Measurements from ENCODE around the gene FKBP14. TPM values are rescaled to one million over a fixed set of nuclear protein-coding genes. Genes with fewer than 3 reads are reported as not detected.

Gene FKBP14
- total RNA-seq, 1 donor from 2014 or later: 8.6 TPM

- Mint-ChIP-seq H3K36me3 (ENCODE audit: low read depth) (no peaks in the 10 kb centered on the region), H3K4me1 (no peaks in the 10 kb centered on the region), H3K27me3 (peaks cover 54% of the 10 kb centered on the region), H3K9me3 (peaks cover 11% of the 10 kb centered on the region), H3K27ac (no peak overlapping the region), H3K4me3 (no peak overlapping the region)
- intact Hi-C loops (cut with micrococcal nuclease): no loop called here
- DNase-seq: no peak
Observed at GRCh38 chr7:29995652-29996051, 30.9 kb downstream of the FKBP14 start.

DNA sequence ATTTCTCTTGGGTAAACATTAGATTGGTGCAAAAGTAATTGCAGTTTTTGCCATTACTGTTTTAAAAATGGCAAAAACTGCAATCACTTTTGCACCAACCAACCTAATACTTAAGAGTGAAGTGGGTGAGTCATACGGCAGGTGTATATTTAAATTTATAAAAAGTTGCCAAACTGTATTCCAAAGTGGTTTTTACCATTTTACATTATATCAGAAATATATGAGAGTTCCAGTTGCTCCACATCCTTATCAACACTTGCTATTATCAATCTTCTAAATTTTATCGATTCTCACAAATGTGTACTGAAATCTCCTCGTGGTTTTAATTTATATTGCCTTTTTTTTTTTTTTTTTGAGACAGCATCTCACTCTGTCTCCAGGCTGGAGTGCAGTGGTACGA is 33.4 kb downstream of the FKBP14 start:
- intact Hi-C loops (cut with micrococcal nuclease): no loop called here
- no peak overlapping the region for H3K4me3 Mint-ChIP-seq
- DNase-seq: no peak
- peaks cover 4% of the 10 kb centered on the region for H3K4me1 Mint-ChIP-seq
- H3K36me3 Mint-ChIP-seq (ENCODE audit: low read depth): peaks cover 2% of the 10 kb centered on the region
- H3K27me3 Mint-ChIP-seq: peaks cover 54% of the 10 kb centered on the region
- H3K9me3 Mint-ChIP-seq: peaks cover 11% of the 10 kb centered on the region
- no peak overlapping the region for H3K27ac Mint-ChIP-seq

DNA sequence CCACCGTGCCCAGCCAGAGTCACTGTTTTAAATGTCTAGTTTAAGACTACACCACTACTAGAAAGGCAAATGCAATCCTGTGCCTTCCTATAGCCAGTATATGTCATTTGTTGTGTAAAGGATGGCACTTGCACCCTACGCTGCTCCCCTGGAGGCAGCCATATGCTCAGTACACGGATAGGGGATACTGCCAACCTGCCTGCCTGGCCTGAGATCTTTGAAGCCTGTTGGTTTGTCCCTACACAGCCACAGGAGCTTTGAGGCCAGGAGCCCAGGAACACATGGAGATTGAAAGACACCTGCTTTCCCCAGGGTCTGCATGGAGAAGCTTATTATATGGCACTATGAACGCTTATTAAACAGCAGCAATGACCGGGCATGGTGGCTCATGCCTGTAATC is 34.6 kb downstream of the FKBP14 start:
- intact Hi-C loops (cut with micrococcal nuclease): no loop called here
- H3K9me3 Mint-ChIP-seq: peaks cover 10% of the 10 kb centered on the region
- peaks cover 2% of the 10 kb centered on the region for H3K36me3 Mint-ChIP-seq (ENCODE audit: low read depth)
- H3K4me1 Mint-ChIP-seq: peaks cover 4% of the 10 kb centered on the region
- H3K27me3 Mint-ChIP-seq: peaks cover 56% of the 10 kb centered on the region
- H3K4me3 Mint-ChIP-seq: no peak overlapping the region
- H3K27ac Mint-ChIP-seq: no peak overlapping the region
- no peak for DNase-seq

GRCh38 chr7:29990931-29991330 is 35.6 kb downstream of the FKBP14 start:
- Mint-ChIP-seq H3K4me3 (peak overlapping the region; percentile 7), H3K27me3 (peaks cover 50% of the 10 kb centered on the region), H3K9me3 (peaks cover under 1% of the 10 kb centered on the region), H3K36me3 (ENCODE audit: low read depth) (peaks cover 2% of the 10 kb centered on the region), H3K27ac (no peak overlapping the region), H3K4me1 (peaks cover 4% of the 10 kb centered on the region)
- DNase-seq: no peak
- intact Hi-C loops (cut with micrococcal nuclease): no loop called here

GRCh38 chr7:29989257-29989995 is 37.1 kb downstream of the FKBP14 start, which contains the start of gene SCRN1:
Gene SCRN1, minus strand, starts transcription at chr7:29989801. Its CDS starts 20,734 bp downstream, at chr7:29969067.
- DNase-seq: peak; percentile 70
- intact Hi-C loops (cut with micrococcal nuclease): loop anchor here (2.0 kb wide), 1 partner anchor 37 kb away; the partner anchor contains the start of gene FKBP14
- H3K36me3 Mint-ChIP-seq (ENCODE audit: low read depth): peaks cover 2% of the 10 kb centered on the region
- peaks cover 4% of the 10 kb centered on the region for H3K4me1 Mint-ChIP-seq
- no peak within 1 kb of the TSS for H3K27ac Mint-ChIP-seq
- H3K9me3 Mint-ChIP-seq: no peaks in the 10 kb centered on the region
- peaks cover 58% of the 10 kb centered on the region for H3K27me3 Mint-ChIP-seq
- peak within 1 kb of the TSS; percentile 74 for H3K4me3 Mint-ChIP-seq

DNA sequence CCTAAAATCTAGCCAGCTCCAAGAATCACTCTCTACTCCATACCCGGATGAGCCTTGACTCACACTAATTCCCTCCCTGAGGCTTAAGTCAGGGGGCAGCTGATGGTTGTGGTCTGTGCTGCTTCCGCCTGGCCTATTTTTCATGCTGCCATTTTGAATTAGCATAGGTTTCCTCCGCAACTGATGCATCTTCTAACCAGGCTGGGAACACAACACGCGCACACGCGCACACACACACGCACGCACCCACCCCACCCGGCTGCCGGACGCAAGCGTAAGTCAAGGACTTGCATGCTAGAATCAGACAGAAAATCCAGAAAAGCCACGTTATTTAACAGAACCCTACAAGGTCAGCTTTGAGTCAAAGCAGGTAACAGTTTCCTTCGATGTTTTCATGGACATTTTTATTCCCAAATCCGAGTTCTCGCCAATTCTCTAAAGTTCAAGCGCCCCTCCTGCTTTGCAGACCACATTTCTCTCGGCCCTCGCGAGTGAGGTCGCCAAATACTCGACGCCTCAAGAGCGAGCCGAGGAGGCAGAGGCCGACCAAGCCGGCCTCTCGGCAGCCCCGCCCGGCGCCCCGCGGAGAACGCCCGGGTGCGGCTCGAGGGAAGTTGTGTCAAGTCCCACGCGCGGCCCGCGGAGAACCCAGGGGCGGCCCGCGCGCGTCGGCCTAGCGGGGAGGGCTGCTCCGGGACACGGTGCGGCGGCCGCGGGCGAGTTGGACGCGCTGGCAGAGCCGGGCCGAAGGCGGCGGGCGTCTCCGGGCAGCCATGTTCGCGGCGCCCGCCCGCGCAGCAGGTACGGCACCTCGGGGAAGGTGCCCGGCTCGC is 37.9 kb downstream of the FKBP14 start:
- Mint-ChIP-seq H3K27me3 (peaks cover 58% of the 10 kb centered on the region), H3K36me3 (ENCODE audit: low read depth) (peaks cover 2% of the 10 kb centered on the region), H3K4me3 (peak overlapping the region; percentile 70), H3K27ac (no peak overlapping the region), H3K9me3 (no peaks in the 10 kb centered on the region), H3K4me1 (peaks cover 4% of the 10 kb centered on the region)
- intact Hi-C loops (cut with micrococcal nuclease): loop anchor here (2.0 kb wide), 1 partner anchor 38 kb away; the partner anchor contains the start of gene FKBP14
- DNase-seq: peak; percentile 73

DNA sequence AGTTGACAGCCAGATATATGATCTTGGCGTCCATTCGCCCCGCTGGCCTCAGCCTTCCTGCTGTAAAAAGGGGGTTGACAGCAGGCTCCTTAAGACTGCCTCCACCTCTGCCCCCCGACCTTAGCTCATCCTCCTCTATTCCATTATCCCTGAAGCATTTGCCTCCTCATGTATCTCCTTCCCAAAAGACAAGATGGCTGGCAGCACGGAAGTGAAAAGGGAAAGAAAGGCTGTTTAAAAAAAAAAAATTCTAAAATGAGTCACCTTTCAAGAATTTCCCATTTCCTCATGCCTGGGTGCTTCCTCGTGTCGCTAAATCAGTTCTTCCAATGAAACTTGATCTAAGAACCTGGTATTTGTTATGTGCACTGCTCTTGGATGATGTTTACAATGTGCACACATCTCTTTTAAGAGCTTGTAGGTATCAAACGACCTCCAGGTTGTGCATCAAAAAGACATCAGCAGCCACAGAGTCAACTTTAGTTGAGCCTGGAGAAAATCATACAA is 38.6 kb downstream of the FKBP14 start:
- intact Hi-C loops (cut with micrococcal nuclease): loop anchor here (2.0 kb wide), 1 partner anchor 39 kb away; the partner anchor contains the start of gene FKBP14
- no peak for DNase-seq
- peaks cover 2% of the 10 kb centered on the region for H3K36me3 Mint-ChIP-seq (ENCODE audit: low read depth)
- no peak overlapping the region for H3K27ac Mint-ChIP-seq
- no peaks in the 10 kb centered on the region for H3K9me3 Mint-ChIP-seq
- peak overlapping the region; percentile 70 for H3K4me3 Mint-ChIP-seq
- H3K4me1 Mint-ChIP-seq: peaks cover 4% of the 10 kb centered on the region
- peaks cover 59% of the 10 kb centered on the region for H3K27me3 Mint-ChIP-seq

DNA sequence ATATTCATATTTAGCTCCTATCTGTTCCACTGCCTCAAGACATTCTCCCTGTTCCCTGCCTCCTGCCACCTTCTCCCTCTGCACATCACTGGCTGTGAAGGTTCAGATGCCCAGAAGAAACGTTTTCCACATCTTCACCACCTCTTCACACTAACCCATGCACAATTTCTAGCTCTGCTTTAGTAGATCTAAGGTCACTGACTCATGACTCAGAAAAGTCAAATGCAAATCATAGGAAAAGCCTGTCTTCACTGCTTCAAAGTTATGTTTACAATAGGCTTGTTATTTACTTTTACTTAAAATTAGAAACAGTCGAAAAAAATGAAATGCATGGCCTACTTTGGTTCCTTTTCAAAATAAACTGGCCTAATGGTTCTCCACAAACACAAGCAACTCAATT is 39.4 kb downstream of the FKBP14 start:
- Mint-ChIP-seq H3K4me1 (peaks cover 4% of the 10 kb centered on the region), H3K27ac (no peak overlapping the region), H3K36me3 (ENCODE audit: low read depth) (peaks cover 2% of the 10 kb centered on the region), H3K9me3 (no peaks in the 10 kb centered on the region), H3K4me3 (no peak overlapping the region), H3K27me3 (peaks cover 52% of the 10 kb centered on the region)
- no peak for DNase-seq
- intact Hi-C loops (cut with micrococcal nuclease): no loop called here

DNA sequence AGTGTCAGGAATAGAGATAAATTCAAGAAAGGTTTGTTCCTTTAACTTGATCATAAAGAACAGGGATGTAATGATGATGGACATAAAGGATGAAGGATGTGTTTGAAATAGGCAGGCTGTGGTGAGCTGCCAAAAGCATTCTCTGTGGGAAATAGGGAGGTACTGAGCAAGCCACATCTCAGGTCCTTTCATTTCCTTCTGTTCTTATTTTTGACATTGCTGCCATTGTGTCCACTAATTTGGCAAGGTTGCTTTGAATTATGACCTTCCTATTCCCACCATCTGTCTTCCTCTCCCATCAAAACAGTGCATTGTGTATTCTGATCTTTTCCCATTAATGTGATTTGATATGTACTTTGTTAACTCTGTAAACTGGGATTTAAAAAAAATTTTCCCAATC is 46.4 kb downstream of the FKBP14 start:
- no peak for DNase-seq
- H3K4me1 Mint-ChIP-seq: no peaks in the 10 kb centered on the region
- H3K9me3 Mint-ChIP-seq: no peaks in the 10 kb centered on the region
- no peak overlapping the region for H3K27ac Mint-ChIP-seq
- intact Hi-C loops (cut with micrococcal nuclease): no loop called here
- no peaks in the 10 kb centered on the region for H3K36me3 Mint-ChIP-seq (ENCODE audit: low read depth)
- no peak overlapping the region for H3K4me3 Mint-ChIP-seq
- H3K27me3 Mint-ChIP-seq: peaks cover 22% of the 10 kb centered on the region

- Mint-ChIP-seq H3K4me3 (no peak overlapping the region), H3K36me3 (ENCODE audit: low read depth) (no peaks in the 10 kb centered on the region), H3K4me1 (no peaks in the 10 kb centered on the region), H3K27ac (no peak overlapping the region), H3K27me3 (peaks cover 21% of the 10 kb centered on the region), H3K9me3 (no peaks in the 10 kb centered on the region)
- no peak for DNase-seq
- intact Hi-C loops (cut with micrococcal nuclease): no loop called here
Observed at GRCh38 chr7:29977886-29978651, 48.4 kb downstream of the FKBP14 start.

DNA sequence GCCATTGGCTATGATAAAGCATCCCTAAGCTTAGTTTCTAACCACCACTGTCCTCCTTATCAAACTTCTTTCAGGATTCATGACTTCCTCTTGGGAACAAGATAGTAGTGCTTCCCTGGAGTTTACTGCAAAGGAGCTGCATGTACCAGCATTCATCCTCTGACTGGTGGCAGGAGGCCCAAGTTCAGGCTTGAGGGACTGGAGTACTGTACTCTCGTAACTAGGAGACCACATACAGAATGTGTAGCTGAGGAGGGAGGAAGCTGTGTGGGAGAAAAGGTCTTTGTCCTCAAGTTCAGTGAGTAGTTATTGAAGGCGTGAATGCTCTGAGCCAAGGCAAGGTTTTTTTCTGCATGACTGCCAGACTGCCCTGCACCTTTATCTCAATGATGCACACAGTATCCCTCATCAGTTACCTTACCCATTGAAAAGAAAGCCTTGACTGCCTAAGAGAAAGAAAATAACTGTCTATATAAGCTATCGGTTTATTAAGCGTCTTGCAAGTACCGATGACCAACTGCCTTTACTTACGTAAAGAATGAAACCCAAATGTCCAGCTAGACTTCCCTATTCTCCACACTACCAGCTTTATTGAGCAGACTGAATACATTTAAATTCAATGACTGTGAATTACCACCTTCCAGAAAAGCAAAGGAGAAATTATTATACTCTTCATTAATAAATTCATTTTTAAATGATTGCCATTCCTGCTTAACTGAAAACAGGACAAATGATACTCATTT is 49.7 kb downstream of the FKBP14 start:
- Mint-ChIP-seq H3K27ac (no peak overlapping the region), H3K4me1 (no peaks in the 10 kb centered on the region), H3K9me3 (no peaks in the 10 kb centered on the region), H3K27me3 (peaks cover 21% of the 10 kb centered on the region), H3K4me3 (no peak overlapping the region), H3K36me3 (ENCODE audit: low read depth) (no peaks in the 10 kb centered on the region)
- no peak for DNase-seq
- intact Hi-C loops (cut with micrococcal nuclease): no loop called here

- intact Hi-C loops (cut with micrococcal nuclease): no loop called here
- DNase-seq: no peak
- Mint-ChIP-seq H3K27ac (no peak overlapping the region), H3K36me3 (ENCODE audit: low read depth) (no peaks in the 10 kb centered on the region), H3K27me3 (peaks cover 21% of the 10 kb centered on the region), H3K4me3 (no peak overlapping the region), H3K9me3 (no peaks in the 10 kb centered on the region), H3K4me1 (no peaks in the 10 kb centered on the region)
Observed at GRCh38 chr7:29976266-29976665, 50.2 kb downstream of the FKBP14 start.

- no peak for DNase-seq
- Mint-ChIP-seq H3K27me3 (peaks cover 19% of the 10 kb centered on the region), H3K36me3 (ENCODE audit: low read depth) (no peaks in the 10 kb centered on the region), H3K4me3 (no peak overlapping the region), H3K27ac (no peak overlapping the region), H3K4me1 (no peaks in the 10 kb centered on the region), H3K9me3 (no peaks in the 10 kb centered on the region)
- intact Hi-C loops (cut with micrococcal nuclease): no loop called here
Observed at GRCh38 chr7:29975561-29975960, 50.9 kb downstream of the FKBP14 start.

Measured in activated CD4-positive, alpha-beta T cell treated with anti-CD3 and anti-CD28 coated beads, Interleukin-2, amount 10 ng/mL, durations not matched to agents 24 days and 14 days (primary cell).